NCI-H2196 treated with DMSO at 0.1 percent for 48 hours (cell line): ENCODE measurements around the gene CD79B.
"Not testable (repeated sequence)": the region's sequence is repeated elsewhere in the genome, so short reads cannot be mapped to it uniquely, and the experiment has no call there.

Experiments used
- DNase-seq: peaks from one replicate; lab custom pipeline; 2025; ENCODE audit not compliant: unreplicated experiment; lab: John Stamatoyannopoulos, UW

CD79B gene

DNA sequence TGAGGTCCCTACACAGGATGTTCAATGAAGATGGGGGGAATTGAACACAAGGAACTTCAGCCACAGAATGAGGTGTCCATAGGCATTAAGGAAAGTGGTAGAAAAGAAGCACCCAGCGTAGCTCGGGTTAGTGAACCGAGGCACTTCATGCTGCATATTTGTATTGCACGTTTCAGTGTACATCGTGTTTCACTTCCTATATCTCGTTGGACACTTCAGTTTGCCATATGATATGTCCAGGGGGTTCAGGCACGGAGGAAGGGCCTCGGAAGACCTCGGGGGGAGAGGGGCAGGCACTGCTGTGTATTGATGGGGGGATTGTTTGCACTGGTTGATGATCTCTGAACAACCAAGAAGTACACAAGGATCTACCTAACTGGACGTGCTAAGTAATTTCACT lies 16.4 kb downstream of the CD79B start:
- DNase-seq, result not testable (repeated sequence)

DNA sequence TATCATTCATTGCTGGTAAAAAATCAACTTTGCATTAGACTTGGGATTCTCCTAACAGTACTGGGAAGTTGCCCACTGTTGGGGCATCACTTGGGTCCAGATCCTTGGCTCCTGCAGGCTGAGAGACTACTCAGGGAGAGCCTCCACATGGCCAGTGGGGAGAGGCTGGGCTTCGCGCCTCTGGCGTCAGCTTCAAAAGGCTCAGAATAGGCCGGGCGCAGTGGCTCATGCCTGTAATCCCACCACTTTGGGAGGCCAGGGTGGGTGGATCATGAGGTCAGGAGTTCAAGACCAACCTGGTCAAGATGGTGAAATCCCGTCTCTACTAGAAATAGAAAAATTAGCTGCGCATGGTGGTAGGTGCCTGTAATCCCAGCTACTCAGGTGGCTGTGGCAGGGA lies 17.7 kb downstream of the CD79B start:
- DNase-seq, result no peak

DNA sequence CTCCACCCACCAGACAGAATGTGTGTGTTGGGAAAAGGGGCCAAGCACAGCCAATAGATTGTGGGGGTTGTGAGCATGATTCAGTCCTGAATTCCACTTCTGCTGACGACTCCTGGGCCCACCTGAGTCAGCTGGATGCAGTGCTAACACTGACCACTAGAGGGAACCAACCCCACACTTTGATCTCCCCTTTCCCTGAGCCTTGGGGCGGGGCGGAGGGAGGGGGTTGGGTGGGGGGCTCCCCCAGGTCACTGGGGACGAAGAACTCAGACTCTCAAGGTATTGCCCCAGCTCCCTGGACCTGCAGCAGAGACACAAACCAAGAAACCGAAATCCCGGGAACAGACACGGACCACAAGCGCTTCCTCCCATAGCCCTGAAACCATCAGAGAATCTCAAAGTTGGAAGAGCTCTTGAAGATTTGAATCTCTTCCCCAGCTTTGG lies 20.5 kb downstream of the CD79B start:
- no peak for DNase-seq

DNA sequence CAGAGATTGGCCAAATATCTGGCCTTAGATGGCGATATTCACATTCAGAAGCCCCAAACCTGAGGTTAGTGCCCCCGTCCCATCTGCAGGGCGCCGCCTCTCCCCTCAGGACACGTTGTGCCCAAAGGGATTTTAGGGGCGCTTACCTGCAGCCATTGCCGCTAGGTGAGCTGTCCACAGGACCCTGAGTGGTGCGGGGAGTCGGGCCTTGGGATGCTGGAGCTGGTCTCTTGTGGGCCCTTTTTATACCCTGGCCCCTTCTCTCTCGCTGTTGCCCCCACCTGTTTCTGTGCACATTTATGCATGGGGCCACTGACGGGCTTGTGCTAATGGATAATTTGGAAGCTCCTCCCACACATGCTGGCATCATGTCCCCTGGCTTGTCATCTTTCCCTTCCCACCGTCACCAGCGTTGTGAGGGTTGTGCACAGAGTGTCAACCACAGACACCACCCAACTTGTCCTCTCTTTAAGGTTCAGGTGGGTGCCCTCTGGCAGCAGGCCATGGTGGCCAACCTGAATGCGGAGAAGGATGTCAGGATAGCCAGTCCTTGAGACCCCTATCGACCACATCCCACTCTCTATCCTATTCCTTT lies 21.0 kb downstream of the CD79B start, which contains the start of gene CSHL1:
CSHL1 (minus strand) TSS at position 218 of the 595 bp plus-strand sequence; CDS start at position 156, 62 bp downstream.
- DNase-seq, result no peak

DNA sequence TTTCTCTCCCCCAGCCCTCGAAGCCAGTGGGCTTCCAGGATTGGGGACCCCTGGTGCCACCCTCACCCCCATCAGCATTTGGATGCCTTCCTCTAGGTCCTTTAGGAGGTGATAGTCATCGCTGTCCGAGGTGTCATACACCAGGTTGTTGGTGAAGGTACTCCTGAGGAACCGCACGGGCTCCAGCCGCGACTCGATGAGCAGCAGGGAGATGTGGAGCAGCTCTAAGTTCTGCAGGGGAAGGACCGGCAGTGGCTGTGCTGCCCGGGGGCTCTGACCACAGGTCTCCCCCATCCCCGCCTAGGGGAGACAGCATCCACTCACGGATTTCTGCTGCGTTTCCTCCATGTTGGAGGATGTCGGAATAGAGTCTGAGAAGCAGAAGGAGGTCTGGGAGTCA lies 22.0 kb downstream of the CD79B start:
- no peak for DNase-seq

DNA sequence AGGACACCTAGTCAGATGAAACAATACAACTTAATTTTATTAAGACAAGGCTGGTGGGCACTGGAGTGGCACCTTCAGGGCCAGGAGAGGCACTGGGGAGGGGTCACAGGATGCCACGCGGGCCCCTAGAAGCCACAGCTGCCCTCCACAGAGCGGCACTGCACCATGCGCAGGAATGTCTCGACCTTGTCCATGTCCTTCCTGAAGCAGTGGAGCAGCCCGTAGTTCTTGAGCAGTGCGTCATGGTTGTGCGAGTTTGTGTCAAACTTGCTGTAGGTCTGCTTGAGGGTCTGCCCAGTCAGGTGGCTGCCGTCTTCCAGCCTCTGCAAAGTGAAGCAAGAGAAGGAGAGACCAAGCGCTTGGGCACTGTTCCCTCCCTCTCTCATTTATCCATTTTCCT lies 22.5 kb downstream of the CD79B start:
- not testable (repeated sequence) for DNase-seq

DNA sequence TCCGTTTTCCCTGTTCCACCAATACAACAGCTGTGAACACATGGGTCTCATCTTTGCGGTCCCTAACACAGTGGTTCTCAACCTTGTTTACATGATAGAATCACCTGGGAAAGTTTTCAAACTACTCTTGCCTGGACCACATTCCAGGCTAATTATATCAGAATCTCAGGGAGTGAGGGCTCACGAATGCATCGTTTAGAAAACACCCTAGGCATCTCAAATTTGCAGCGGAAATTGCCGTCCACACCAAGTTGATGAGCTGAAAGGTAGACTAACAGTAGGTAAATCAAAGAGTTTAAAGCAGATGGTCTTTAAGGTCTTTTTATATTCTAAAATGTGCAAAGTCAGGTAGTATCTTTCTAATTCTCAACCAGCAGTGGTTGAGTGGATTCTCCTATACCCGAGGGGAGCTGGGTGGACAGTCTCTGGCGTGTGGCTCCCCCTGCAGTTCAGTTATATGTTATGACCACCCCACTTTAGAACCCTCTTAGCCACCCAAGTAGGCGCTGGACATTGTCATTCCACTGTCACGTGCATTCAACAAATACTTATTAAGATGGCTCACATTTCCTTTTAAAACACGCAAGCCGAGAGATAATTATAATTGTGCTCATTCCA lies 24.9 kb downstream of the CD79B start:
- not testable (repeated sequence) for DNase-seq

DNA sequence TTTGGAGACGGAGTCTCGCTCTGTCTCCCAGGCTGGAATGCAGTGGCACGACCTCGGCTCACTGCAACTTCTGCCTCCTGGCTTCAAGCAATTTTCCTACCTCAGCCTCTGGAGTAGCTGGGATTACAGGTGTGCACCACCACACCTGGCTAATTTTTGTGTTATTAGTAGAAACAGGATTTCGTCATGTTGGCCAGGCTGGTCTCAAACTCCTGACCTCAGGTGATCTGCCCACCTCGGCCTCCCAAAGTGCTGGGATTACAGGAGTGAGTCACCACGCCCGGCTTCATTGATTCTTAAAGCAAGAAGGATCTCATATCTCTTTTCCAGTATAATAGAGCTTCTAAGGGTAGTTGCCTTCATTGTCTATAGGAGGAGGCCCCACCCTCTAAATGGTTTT lies 27.3 kb downstream of the CD79B start:
- DNase-seq, result not testable (repeated sequence)

DNA sequence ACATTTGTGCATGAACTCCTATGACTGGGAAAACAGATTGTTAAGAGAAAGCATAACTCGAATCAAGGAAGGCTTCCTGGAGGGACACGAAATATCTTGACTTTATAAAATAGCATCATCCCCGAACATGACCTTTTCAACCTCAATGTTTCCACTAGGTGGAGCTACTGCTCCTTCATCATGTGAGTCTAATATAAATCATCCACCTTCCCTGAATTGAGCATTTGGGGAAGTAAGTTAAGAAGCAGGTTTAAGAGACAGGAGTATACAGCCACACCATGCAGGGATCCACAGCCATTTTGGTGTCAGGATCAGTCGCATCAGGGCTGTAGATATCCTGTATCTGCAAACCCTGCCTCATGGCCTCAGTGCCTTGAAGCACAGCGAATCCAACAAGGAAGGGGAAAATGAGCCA lies 28.3 kb downstream of the CD79B start:
- DNase-seq, result not testable (repeated sequence)

DNA sequence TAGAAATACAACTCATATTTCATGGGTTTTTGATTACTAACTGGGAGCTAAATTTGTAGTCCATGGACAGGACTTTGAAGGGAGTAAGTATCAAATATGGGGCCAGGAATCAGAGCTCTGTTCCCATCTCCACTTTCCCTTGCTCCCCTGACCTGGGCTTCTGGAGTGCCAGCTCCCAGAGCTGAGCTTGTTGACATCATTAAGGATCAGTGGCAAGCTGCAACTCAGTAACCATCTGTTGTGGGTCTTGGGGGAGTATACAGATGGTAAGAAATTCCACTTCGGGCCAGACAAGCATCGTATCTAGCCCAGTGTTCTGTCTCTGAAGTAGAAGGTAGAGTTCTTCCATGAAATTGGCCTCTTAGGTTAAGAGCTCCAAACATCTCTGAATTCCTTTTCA lies 30.2 kb downstream of the CD79B start:
- DNase-seq, result not testable (repeated sequence)

DNA sequence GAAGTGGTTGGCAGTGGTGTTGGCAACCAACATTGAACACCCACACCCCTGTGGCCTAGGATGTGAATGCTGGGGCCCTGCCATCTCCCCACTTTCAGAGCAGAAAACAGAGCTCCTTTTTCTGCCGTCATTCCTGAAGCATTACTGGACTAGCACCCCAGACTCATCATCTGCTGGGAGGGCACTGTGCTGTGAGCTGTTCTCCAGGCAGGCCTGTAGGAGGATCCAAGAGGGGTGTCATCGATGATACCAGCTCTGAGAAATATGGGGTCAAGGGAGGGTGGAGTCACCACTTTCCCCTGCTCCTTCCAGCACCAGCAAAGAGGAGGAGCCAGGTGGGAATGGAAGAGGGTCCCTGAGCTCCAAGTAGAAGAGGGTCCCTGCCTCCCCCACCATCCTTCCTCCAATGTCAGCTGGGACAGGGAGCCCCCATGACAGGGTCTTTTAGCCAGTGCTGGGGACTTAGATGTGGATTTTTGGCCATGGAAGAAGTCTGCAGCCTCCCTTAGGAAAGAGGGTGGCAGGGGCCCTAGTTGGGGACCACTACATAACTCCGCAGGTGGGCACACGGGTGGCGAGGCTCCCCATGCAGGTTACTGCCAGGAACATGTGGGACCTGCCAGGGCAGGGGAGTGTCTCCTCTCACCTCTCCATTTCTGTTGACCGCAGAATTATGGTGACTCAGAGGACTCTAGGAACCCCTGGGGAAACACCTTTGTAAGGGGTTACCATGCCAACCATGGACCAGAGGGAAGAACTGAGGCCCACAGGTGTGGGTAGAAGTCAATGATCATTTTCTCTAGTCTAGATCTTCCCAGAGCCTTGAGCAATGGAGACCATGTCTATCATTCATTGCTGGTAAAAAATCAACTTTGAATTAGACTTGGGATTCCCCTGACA lies 33.0 kb downstream of the CD79B start:
- DNase-seq, result not testable (repeated sequence)

DNA sequence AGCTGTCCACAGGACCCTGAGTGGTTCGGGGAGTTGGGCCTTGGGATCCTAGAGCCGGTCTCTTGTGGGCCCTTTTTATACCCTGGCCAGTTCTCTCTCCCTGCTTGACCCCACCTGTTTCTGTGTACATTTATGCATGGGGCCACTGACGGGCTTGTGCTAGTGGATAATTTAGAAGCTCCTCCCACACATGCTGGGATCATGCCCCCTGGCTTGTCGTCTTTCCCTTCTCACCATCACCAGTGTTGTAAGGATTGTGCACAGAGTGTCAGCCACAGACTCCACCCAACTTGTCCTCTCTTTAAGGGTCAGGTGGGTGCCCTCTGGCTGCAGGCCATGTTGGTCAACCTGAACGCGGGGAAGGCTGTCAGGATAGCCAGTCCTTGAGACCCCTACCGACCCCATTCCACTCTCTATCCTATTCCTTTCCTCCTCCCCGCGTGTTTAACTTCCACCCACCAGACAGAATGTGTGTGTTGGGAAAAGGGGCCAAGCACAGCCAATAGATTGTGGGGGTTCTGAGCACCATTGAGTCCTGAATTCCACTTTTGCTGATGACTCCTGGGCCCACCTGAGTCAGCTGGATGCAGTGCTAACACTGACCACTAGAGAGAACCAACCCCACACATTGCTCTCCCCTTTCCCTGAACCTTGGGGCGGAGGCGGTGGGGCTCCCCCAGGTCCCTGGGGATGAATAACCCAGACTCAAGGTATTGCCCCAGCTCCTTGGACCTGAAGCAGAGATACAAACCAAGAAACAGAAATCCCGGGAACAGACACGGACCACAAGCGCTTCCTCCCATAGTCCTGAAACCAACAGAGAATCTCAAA lies 35.4 kb downstream of the CD79B start, which contains the start of gene CSH1:
CSH1 (minus strand) TSS at position 51 of the 831 bp plus-strand sequence. CDS start 63 bp downstream, outside the sequence.
- not testable (repeated sequence) for DNase-seq

DNA sequence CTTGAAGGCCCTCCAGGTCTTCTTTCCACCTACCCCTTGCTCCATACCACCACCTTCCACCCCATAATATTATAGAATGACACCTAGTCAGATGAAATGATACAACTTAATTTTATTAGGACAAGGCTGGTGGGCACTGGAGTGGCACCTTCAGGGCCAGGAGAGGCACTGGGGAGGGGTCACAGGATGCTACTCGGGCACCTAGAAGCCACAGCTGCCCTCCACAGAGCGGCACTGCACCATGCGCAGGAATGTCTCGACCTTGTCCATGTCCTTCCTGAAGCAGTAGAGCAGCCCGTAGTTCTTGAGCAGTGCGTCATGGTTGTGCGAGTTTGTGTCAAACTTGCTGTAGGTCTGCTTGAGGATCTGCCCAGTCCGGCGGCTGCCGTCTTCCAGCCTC lies 37.3 kb downstream of the CD79B start:
- DNase-seq, result not testable (repeated sequence)

DNA sequence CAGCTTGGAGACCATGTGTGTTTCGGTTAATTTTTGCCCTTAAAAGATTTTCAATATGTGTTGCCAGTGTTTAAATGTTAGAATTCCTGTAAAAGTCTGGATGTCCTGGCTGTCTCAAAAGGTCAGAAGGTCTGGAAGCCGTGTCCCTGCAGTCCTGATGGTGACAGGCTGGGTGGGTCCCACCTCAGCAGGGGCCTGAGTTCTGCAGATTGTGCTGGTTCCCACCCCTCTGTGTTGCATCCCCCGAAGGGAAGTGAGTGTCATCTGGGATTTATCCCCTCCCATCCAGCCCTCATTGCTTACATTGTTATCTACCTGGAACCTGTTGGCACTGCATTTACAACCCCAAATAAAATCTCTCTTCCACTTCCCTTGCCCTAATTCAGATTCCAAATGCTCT lies 38.1 kb downstream of the CD79B start:
- not testable (repeated sequence) for DNase-seq

DNA sequence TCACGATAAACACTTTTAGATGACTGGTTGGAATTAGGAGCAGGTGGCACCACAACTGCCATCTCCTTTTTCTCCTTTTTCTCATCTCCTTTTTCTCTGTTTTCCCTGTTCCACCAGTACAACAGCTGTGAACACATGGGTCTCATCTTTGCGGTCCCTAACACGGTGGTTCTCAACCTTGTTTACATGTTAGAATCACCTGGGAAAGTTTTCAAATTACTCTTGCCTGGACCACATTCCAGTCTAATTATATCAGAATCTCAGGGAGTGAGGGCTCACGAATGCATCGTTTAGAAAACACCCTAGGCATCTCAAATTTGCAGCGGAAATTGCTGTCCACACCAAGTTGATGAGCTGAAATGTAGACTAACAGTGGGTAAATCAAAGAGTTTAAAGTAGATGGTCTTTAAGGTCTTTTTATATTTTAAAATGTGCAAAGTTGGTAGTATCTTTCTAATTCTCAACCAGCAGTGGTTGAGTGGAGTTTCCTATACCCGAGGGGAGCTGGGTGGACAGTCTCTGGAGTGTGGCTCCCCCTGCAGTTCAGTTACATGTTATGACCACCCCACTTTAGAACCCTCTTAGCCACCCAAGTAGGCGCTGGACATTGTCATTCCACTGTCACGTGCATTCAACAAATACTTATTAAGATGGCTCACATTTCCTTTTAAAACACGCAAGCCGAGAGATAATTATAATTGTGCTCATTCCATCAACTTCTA lies 39.7 kb downstream of the CD79B start:
- not testable (repeated sequence) for DNase-seq

DNA sequence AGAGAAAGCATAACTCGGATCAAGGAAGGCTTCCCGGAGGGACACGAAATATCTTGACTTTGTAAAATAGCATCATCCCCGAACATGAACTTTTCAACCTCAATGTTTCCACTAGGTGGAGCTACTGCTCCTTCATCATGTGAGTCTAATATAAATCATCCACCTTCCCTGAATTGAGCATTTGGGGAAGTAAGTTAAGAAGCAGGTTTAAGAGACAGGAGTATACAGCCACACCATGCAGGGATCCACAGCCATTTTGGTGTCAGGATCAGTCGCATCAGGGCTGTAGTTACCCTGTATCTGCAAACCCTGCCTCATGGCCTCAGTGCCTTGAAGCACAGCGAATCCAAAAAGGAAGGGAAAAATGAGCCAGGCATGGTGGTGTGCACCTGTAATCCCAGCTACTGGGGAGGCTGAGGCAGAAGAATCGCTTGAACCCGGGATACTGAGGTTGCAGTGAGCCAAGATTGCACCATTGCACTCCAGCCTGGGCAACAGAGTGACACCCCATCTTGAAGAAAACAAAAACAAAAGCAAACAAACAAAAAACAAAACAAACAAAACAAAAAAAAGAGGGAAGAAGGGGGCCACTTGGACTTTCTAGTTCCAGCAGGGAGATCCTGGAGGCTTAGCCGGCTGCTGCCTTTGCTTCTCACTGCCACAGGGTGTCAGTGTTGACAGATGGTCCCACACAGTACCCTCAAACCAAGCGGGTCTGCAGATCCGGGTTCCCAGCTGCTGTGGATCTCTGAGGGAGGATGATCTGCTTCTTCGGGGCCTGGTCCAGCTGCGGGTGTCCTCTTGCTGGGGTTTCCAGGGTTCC lies 42.9 kb downstream of the CD79B start:
- DNase-seq, result not testable (repeated sequence)

DNA sequence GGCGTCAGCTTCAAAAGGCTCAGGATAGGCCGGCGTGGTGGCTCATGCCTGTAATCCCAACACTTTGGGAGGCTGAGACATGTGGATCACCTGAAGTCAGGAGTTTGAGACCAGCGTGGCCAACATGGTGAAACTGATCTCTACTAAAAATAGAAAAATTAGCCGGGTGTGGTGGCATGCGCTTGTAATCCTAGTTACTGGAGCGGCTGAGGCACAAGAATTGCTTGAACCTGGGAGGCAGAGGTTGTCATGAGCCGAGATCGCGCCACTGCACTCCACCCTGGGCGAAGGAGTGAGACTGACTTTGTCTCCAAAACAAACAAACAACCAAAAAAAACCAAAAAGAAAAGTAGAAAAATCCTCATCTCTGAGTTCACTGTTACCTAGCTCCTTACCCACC lies 47.0 kb downstream of the CD79B start:
- DNase-seq, result not testable (repeated sequence)

DNA sequence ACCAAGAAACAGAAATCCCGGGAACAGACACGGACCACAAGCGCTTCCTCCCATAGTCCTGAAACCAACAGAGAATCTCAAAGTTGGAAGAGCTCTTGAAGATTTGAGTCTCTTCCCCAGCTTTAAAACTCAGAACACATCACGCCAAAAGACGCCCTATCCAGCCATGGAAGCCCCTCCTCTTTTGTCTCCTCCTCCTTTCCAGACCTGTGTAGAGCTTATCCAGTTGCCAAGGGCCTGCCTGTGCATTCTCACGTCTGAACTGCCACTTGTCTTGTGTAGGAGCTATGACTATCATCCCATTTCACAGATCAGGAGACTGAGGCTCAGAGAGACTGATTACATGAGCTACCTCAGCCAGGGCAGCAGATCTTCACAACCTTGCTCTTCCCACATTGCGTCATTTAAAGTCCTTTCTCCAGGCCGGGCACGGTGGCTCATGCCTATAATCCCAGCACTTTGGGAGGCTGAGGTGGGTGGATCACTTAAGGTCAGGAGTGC lies 49.5 kb downstream of the CD79B start:
- not testable (repeated sequence) for DNase-seq
